Activated CD4-positive, CD25-positive, alpha-beta regulatory T cell treated with anti-CD3 and anti-CD28 coated beads, Interleukin-2, amount 50 U/mL, for 16 hours (primary cell): ENCODE results near the gene CALB2.
A peak's percentile ranks its signal among the peaks of the same experiment; 100 is the strongest.
"Not testable (repeated sequence)": the region's sequence is repeated elsewhere in the genome, so short reads cannot be mapped to it uniquely, and the experiment has no call there.

Experiments used
- DNase-seq: peaks from one replicate; pipeline ENCODE4 v3.0.0-alpha.2; 2020; ENCODE audit warnings: low read depth, low spot score

The CALB2 gene

GRCh38 chr16:71358464-71358998 lies at the start of gene CALB2:
Gene CALB2, plus strand, starts transcription at chr16:71358723. Its CDS starts 70 bp downstream, at chr16:71358793.
- peak; percentile 23 for DNase-seq

DNA sequence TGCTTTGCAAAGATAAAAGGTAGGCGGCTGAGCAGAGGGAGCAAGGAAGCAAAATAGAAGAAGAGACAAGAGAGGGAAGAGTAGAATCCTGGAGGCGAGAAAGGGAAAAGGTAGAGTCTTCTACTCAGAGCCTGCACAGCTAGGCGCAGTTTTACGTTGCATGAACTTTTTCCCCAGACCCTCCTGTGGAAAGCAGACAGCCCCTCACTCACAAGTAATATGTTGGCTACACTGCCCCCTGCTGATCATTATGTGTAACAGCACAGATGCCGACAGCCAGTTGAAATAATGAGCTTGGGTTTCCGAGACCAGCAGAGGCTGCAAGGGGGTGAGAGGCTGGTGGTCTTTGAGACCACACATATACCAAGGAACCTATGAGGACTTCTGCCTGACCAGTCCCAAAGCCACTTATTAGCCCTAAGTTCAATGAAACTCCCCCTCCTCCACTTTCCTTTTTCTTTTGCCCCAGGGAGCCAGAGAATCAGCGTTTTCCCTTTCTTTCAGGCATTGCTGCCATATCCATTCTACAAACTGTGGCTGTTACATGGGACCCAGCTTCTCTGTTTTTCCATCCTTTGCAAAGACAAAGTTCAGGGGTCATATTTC lies 46.9 kb upstream of the CALB2 start:
- peak; percentile 10 for DNase-seq

DNA sequence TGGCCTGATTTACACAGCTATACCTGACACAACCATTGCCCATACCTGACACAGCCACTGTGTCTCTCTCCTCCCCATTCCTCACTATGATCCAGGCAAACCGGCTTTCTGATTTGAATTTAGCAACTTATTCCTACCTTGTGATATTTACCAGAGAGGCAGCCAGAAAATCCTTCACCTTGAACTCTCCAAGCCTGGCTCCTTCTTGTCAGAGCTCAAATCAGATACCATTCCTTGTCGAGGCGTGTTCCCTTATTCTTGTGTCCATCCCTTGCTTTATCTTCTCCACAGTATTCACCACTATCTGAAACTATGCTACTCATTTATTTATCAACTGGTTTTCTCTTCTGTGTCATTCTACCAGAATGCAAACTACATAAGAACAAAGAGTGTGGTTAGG lies 44.9 kb upstream of the CALB2 start:
- not testable (repeated sequence) for DNase-seq

GRCh38 chr16:71315269-71315668 lies 43.3 kb upstream of the CALB2 start:
- no peak for DNase-seq

DNA sequence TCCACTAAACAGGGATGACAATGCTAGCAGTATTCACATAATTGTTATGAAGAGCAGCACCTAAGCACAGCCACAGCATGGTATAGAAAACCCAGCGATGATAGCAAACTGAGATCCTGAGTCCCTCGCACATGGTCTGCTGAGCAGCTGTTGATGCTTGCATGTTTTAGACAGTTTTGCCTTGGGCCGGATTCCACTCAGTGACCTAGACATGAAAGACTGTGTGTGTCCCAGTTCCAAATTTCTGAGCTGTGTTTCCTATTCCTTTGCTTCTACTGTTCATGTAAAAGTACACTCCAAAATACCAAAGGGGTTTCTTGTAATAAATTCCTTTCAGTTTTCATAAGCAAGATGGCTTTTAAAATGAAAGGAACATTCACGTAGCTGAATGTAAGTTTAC lies 38.5 kb upstream of the CALB2 start:
- DNase-seq: no peak

DNA sequence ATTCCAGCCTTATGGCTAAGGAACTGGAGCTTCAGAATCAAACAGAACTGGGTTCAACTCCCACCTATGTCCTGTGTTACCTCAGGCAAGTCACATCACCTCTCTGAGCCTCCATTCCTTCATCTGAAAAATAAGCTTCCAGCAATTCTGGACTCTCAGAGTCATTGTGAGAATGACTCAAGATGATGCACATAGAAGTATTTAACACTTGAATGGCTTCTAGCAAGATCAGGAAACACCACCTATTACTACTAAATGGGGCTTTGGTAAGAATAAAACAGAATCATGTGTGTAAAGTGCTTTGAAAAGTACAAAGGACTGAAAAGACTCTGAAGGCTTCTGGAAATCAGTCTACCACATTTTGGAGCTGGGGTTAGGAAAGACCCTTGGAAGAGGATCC lies 30.8 kb upstream of the CALB2 start:
- no peak for DNase-seq

DNA sequence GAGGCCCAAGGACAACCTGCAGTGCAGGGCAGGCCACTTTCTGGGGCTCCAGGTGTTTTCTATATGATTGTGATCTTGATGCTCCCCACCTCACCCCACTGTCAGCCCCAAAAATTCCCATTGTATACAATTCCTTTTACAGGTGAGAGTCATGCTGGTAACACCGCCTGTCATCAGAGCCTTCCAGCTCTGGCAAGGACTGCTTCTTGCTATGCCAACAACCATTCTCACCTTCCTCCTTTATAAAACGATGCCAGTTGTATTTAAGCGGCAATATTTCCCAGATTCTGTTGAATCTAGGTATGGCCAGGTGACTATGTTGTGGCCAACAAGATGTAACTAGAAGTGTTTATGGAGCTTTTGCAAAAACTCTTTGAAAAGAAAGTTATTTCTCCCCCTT lies 30.4 kb upstream of the CALB2 start:
- no peak for DNase-seq

- DNase-seq: no peak
Measured at GRCh38 chr16:71337631-71338030, 20.9 kb upstream of the CALB2 start.

DNA sequence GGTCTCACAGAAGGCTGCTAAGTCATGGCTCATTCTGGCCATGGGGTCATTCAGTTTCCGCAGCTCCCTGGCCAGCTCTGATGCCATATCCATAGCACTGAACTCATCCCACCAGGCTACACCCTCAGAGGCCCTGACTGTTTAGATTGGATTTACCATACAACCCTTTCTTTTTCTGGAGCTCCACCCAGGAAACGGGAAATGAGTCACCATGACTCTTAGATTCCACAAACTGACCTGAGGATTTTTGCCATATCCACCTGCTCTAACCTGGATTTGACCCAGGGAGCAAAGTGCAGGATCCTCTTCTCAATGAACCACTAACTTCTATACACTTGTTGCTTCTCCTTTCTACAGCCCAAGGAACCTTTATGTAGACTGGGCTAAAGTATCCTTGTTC lies 20.3 kb upstream of the CALB2 start:
- DNase-seq: no peak

DNA sequence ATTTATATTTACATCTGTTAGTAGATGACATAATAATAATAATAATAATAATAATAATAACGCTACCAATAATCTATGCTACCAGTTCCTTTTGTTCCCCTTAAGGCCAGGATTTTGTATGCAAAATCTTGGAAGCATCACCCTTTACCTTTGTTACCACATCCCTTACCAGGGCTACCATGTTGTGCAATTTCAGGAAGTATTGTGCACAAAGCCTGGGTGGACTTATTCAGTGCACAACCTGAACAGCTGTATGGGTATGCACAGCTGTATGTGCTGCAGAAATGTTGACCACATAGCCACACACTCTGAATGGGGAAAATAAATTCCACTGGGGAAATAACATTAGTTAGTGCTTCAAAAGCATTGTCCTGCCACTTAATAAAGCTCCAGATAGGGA lies 19.9 kb upstream of the CALB2 start:
- DNase-seq: no peak

- no peak for DNase-seq
Measured at GRCh38 chr16:71339236-71340171, 19.0 kb upstream of the CALB2 start.

- no peak for DNase-seq
Measured at GRCh38 chr16:71340406-71340805, 18.1 kb upstream of the CALB2 start.

- no peak for DNase-seq
Measured at GRCh38 chr16:71341881-71342280, 16.6 kb upstream of the CALB2 start.

DNA sequence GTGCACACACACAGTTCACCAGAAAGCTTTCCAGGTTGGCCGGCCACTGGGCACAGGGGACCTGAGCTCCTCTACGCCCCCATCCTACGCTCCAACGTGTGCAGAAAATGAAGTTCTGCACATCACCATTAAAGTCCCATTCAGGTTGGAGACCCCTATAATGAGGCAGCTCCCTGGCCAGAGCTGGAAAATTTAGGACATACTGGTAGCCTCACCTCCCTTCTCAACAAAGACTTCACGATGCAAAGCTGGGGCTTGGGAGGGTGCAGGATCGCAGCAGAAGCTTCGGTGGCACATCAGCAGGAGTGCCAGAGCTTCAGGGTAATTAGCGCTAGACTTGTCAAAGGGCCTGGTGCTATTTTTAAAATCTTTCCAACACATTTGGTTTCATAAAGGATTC lies 15.4 kb upstream of the CALB2 start:
- no peak for DNase-seq

- no peak for DNase-seq
Measured at GRCh38 chr16:71344315-71344905, 14.1 kb upstream of the CALB2 start.

GRCh38 chr16:71345031-71345430 lies 13.5 kb upstream of the CALB2 start:
- DNase-seq: no peak

- no peak for DNase-seq
Measured at GRCh38 chr16:71347146-71347545, 11.4 kb upstream of the CALB2 start.

DNA sequence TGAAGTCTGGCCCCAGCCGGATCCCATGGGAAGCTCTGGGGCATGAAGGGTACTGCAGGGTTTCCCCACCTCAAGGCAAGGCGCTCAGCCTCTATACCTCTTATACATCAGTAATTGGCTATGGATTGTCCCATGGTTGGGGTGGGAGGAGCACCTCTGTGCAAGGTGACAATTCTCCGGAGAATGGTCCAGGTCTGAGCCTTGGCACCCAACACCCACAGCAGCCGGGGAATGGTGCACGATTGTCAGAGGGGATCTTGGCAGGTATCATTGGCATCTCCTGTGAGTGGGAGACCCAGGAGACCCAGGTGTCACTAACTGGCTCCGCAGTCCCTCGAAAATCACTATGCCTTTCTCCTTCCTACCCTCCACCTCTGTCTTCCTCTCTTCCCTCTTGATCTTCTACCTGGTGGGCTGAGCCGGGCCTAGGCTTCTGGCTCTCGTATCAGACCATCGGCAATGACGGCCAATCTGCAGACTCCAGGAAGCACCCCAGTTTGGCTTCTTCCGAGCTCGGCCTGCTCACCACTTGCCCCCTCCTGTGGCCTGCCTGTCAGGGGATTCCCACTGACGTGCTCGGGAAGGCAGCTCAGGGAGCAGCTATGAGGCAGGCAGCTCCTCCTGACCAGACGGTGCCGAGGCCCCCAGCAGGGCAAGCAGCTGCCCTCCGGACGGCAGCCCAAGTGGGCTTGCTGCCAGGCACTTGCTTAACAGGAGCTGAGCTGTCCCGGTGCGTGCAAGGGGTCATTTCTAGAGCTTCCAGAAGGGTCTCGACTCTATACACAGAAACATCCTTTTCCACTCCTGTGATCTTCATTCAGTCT lies 10.0 kb upstream of the CALB2 start:
- DNase-seq: no peak

- DNase-seq: no peak
Measured at GRCh38 chr16:71350821-71351557, 7.5 kb upstream of the CALB2 start.

GRCh38 chr16:71351558-71351901 lies 7.0 kb upstream of the CALB2 start:
- DNase-seq: no peak

DNA sequence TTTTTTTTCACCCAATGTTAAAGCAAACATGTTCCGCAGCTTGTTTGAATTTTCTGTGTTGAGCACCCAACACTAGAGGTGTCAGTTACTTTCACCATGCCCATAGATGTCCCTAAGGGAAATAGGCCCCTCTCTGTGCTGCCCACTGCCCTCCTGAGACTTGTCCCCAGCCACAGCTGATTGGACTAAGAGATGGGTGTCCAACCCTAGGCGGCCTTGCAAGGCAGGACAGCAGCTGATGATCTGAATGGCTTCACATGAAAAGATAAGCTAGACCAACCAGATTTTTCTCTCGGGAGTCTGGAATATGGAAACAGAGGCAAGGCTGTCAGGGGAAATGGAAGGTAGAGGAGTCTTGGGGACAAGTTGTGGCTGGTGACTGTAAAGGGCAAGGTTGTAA lies 6.1 kb upstream of the CALB2 start:
- DNase-seq: no peak
